Stomach (tissue), 4 donors: ENCODE data around the gene SELENOF.
"Not testable (repeated sequence)": the region's sequence is repeated elsewhere in the genome, so short reads cannot be mapped to it uniquely, and the experiment has no call there.

Experiments
- CTCF ChIP-seq, 7 experiments: fragments of 450-650 bp in 4 of 7; fragments of 200-600 bp in 3 of 7; sonication (generic) in 3 of 7; IDR thresholded peaks; one replicate each; pipeline ENCODE4 v1.5.1; 2016 to 2019; ENCODE audit warnings: antibody characterized with exemption in 7 of 7, control low read depth in 2 of 7, mild to moderate bottlenecking in 1 of 7
- POLR2AphosphoS5 ChIP-seq, 3 donors: sonication (generic); formaldehyde crosslinking; IDR thresholded peaks; one replicate each; pipeline ENCODE4 v1.6.1; 2016; ENCODE audit warnings: antibody characterized with exemption in 3 of 3

GRCh38 chr1:86817246-86817826 is 96.6 kb downstream of the SELENOF start:
- TF ChIP-seq POLR2AphosphoS5, CTCF (IDR thresholded peaks at IDR 0.05): not testable (repeated sequence)
